SU-DHL-6 (cell line): Measurements from ENCODE around the gene HNRNPH1.
"Not testable (repeated sequence)": the region's sequence is repeated elsewhere in the genome, so short reads cannot be mapped to it uniquely, and the experiment has no call there.

Source experiments
- H2AFZ ChIP-seq: fragments of 200-600 bp; sonication (generic); 2 replicates; pipeline ENCODE4 v1.6.1; 2014; ENCODE audit warnings: low read depth, mild to moderate bottlenecking, moderate library complexity, mixed read lengths, antibody characterized with exemption, low read length; ENCODE audit not compliant: severe bottlenecking
- H3F3A ChIP-seq: fragments of 200-600 bp; shearing (Covaris generic); 2 replicates; pipeline ENCODE4 v1.6.0; 2016; ENCODE audit warnings: antibody characterized with exemption, mild to moderate bottlenecking; ENCODE audit not compliant: insufficient read depth
- H3K27ac ChIP-seq: fragments of 200-600 bp; sonication (generic); 2 replicates; pipeline ENCODE4 v1.5.1; 2016; ENCODE audit warnings: low read depth, mild to moderate bottlenecking, low read length, moderate library complexity, mixed read lengths
- H3K27me3 ChIP-seq: fragments of 200-600 bp; sonication (generic), shearing (Covaris generic); 2 replicates; pipeline ENCODE4 v1.6.0; 2014; ENCODE audit warnings: mild to moderate bottlenecking, low read length
- H3K36me3 ChIP-seq: fragments of 200-600 bp; sonication (generic); 2 replicates; pipeline ENCODE4 v1.6.1; 2014; ENCODE audit warnings: mild to moderate bottlenecking, low read length, mixed read lengths
- H3K4me2 ChIP-seq: fragments of 300-600, 200-600 bp; shearing (Covaris generic), sonication (generic); 2 replicates; pipeline ENCODE4 v1.6.0; 2014; ENCODE audit warnings: low read length, low read depth, mild to moderate bottlenecking; ENCODE audit not compliant: poor library complexity, severe bottlenecking
- H3K4me3 ChIP-seq: fragments of 200-600 bp; sonication (generic); 2 replicates; pipeline ENCODE4 v1.5.1; 2014; ENCODE audit warnings: antibody characterized with exemption, low read length, mild to moderate bottlenecking, mixed read lengths; ENCODE audit not compliant: insufficient read depth, poor library complexity, severe bottlenecking
- H3K79me2 ChIP-seq: fragments of 200-600 bp; sonication (generic); 2 replicates; pipeline ENCODE4 v1.6.1; 2014; ENCODE audit warnings: mild to moderate bottlenecking, low read length, moderate library complexity; ENCODE audit not compliant: insufficient read depth
- H3K9ac ChIP-seq: fragments of 200-600 bp; sonication (generic); 2 replicates; pipeline ENCODE4 v1.7.0; 2014; ENCODE audit warnings: mild to moderate bottlenecking, low read length
- H3K9me2 ChIP-seq: fragments of 200-600 bp; sonication (generic); replicated peaks from 2 replicates; pipeline ENCODE4 v1.6.1; 2014; ENCODE audit warnings: low read length; ENCODE audit not compliant: insufficient read depth
- H3K9me3 ChIP-seq: fragments of 200-600 bp; sonication (generic); 2 replicates; pipeline ENCODE4 v1.6.1; 2014; ENCODE audit warnings: low read length, mixed read lengths; ENCODE audit not compliant: insufficient read depth
- H4K20me1 ChIP-seq: fragments of 200-600 bp; sonication (generic); 2 replicates; pipeline ENCODE4 v1.6.1; 2014; ENCODE audit warnings: low read depth, mild to moderate bottlenecking, antibody characterized with exemption, low read length, moderate library complexity, mixed read lengths
- CTCF ChIP-seq: fragments of 200-600 bp; sonication (generic); IDR thresholded peaks from one replicate; pipeline ENCODE4 v1.5.1; 2017; ENCODE audit warnings: antibody characterized with exemption, mild to moderate bottlenecking, low read length, moderate library complexity; ENCODE audit not compliant: insufficient read depth, poor library complexity, severe bottlenecking
- EZH2phosphoT487 ChIP-seq: fragments of 200-600 bp; sonication (generic), shearing (Covaris generic); conservative IDR thresholded peaks from 2 replicates; pipeline ENCODE4 v1.6.1; 2018; ENCODE audit warnings: mild to moderate bottlenecking, antibody characterized with exemption, low read length, moderate library complexity, mixed read lengths

HNRNPH1 gene

GRCh38 chr5:179653135-179653534, 29.7 kb upstream of the HNRNPH1 start:
- not testable (repeated sequence) for H3K79me2 ChIP-seq, H2AFZ ChIP-seq, H3K4me3 ChIP-seq, H3K27ac ChIP-seq, H3K4me2 ChIP-seq, H3K9me3 ChIP-seq, H3K9me2 ChIP-seq, H4K20me1 ChIP-seq, H3F3A ChIP-seq, H3K9ac ChIP-seq, H3K36me3 ChIP-seq, H3K27me3 ChIP-seq

GRCh38 chr5:179650245-179650644, 26.8 kb upstream of the HNRNPH1 start:
- H3K4me2 ChIP-seq, H3K4me3 ChIP-seq, H4K20me1 ChIP-seq, H3K79me2 ChIP-seq, H2AFZ ChIP-seq, H3K27me3 ChIP-seq, H3K27ac ChIP-seq, H3K9me2 ChIP-seq, H3K9me3 ChIP-seq, H3K36me3 ChIP-seq, H3F3A ChIP-seq, H3K9ac ChIP-seq: not testable (repeated sequence)

GRCh38 chr5:179649166-179649703, 25.8 kb upstream of the HNRNPH1 start:
- not testable (repeated sequence) for H3K27ac ChIP-seq, H3K4me3 ChIP-seq, H3K27me3 ChIP-seq, H3K4me2 ChIP-seq, H3K79me2 ChIP-seq, H2AFZ ChIP-seq, H3K9ac ChIP-seq, H3K9me3 ChIP-seq, H4K20me1 ChIP-seq, H3F3A ChIP-seq, H3K9me2 ChIP-seq, H3K36me3 ChIP-seq

GRCh38 chr5:179648410-179648809, 24.9 kb upstream of the HNRNPH1 start:
- Histone ChIP-seq H3K36me3 (no peaks in the 10 kb centered on the region), H3F3A (no peaks in the 10 kb centered on the region), H3K9me2 (no peaks in the 10 kb centered on the region), H3K9ac (no peak overlapping the region), H3K27me3 (no peaks in the 10 kb centered on the region), H3K9me3 (no peaks in the 10 kb centered on the region), H2AFZ (no peak overlapping the region), H4K20me1 (no peaks in the 10 kb centered on the region), H3K27ac (no peak overlapping the region), H3K79me2 (no peaks in the 10 kb centered on the region), H3K4me2 (no peak overlapping the region), H3K4me3 (no peak overlapping the region)
- TF ChIP-seq CTCF = no peak
- no peak for TF ChIP-seq EZH2phosphoT487

- H3K9me2 ChIP-seq, H3K4me2 ChIP-seq, H4K20me1 ChIP-seq, H3K79me2 ChIP-seq, H3K9me3 ChIP-seq, H3K9ac ChIP-seq, H2AFZ ChIP-seq, H3K36me3 ChIP-seq, H3K27ac ChIP-seq, H3K27me3 ChIP-seq, H3F3A ChIP-seq, H3K4me3 ChIP-seq: not testable (repeated sequence)
Measured at GRCh38 chr5:179644766-179645165, 21.3 kb upstream of the HNRNPH1 start.

- not testable (repeated sequence) for H3K27me3 ChIP-seq, H4K20me1 ChIP-seq
Measured at GRCh38 chr5:179643141-179643920, 19.9 kb upstream of the HNRNPH1 start.

GRCh38 chr5:179642626-179643025, 19.2 kb upstream of the HNRNPH1 start:
- H3K36me3 ChIP-seq, H3K79me2 ChIP-seq, H2AFZ ChIP-seq, H3K9me3 ChIP-seq, H4K20me1 ChIP-seq, H3F3A ChIP-seq, H3K9ac ChIP-seq, H3K4me3 ChIP-seq, H3K9me2 ChIP-seq, H3K27ac ChIP-seq, H3K27me3 ChIP-seq, H3K4me2 ChIP-seq: not testable (repeated sequence)

More at GRCh38 chr5:179643141-179643920, 19.9 kb upstream of the HNRNPH1 start:
- H3K79me2 ChIP-seq, H3K9me3 ChIP-seq, H3K4me2 ChIP-seq, H3F3A ChIP-seq, H2AFZ ChIP-seq, H3K4me3 ChIP-seq, H3K36me3 ChIP-seq, H3K27ac ChIP-seq, H3K9ac ChIP-seq, H3K9me2 ChIP-seq: not testable (repeated sequence)
